Measurements from ENCODE around the gene AGPAT3. TPM values are rescaled to one million over a fixed set of nuclear protein-coding genes. Genes with fewer than 3 reads are reported as not detected.

The AGPAT3 gene
- total and polyA plus RNA-seq, 2 donors (not counting 1 experiment from before 2014, with no cell fraction given), result 29.4 to 44.9 TPM

GRCh38 chr21:43874085-43874805 is 9.2 kb downstream of the AGPAT3 start:
- Histone ChIP-seq H3K79me2 (ENCODE audit: control insufficient read depth, insufficient read depth, low read length) (peaks cover 24% of the 10 kb centered on the region), H3K9me3 (ENCODE audit: control insufficient read depth, insufficient read depth, low read depth, low read length) (no peaks in the 10 kb centered on the region), H3K9ac (ENCODE audit: insufficient read depth, low read length) (no peak overlapping the region), H3K36me3 (ENCODE audit: control insufficient read depth, insufficient read depth, low read length) (peaks cover 3% of the 10 kb centered on the region), H4K20me1 (ENCODE audit: control insufficient read depth, extremely low read depth, insufficient read depth, low read length) (no peaks in the 10 kb centered on the region), H2AFZ (ENCODE audit: low read length) (no peak overlapping the region), H3K4me1 (ENCODE audit: control insufficient read depth, extremely low read depth, insufficient read depth, low read length) (no peaks in the 10 kb centered on the region), H3K27me3 (ENCODE audit: control insufficient read depth, insufficient read depth, low read length) (no peaks in the 10 kb centered on the region), H3K4me2 (ENCODE audit: extremely low read depth, insufficient read depth, low read length) (no peak overlapping the region), H3K27ac (ENCODE audit: insufficient read depth, low read length) (no peak overlapping the region), H3K4me3 (replicated peaks in 1 of 4; ENCODE audit: control extremely low read depth in 1 of 4, insufficient read depth in 1 of 4, low read depth in 3 of 4, low read length in 4 of 4) (no peak overlapping the region)
- peak in 1 of 2 donors; percentile 6 for DNase-seq (ENCODE audit: low read depth in 2 of 2)
- TF ChIP-seq EZH2 (IDR thresholded peaks at IDR 0.05; ENCODE audit: low read length, missing control alignments), result no peak

GRCh38 chr21:43876605-43877004 is 11.6 kb downstream of the AGPAT3 start:
- Histone ChIP-seq H3K9ac (ENCODE audit: insufficient read depth, low read length) (no peak overlapping the region), H2AFZ (ENCODE audit: low read length) (no peak overlapping the region), H4K20me1 (ENCODE audit: control insufficient read depth, extremely low read depth, insufficient read depth, low read length) (no peaks in the 10 kb centered on the region), H3K4me2 (ENCODE audit: extremely low read depth, insufficient read depth, low read length) (no peak overlapping the region), H3K4me1 (ENCODE audit: control insufficient read depth, extremely low read depth, insufficient read depth, low read length) (peaks cover 3% of the 10 kb centered on the region), H3K27ac (ENCODE audit: insufficient read depth, low read length) (no peak overlapping the region), H3K36me3 (ENCODE audit: control insufficient read depth, insufficient read depth, low read length) (no peaks in the 10 kb centered on the region), H3K79me2 (ENCODE audit: control insufficient read depth, insufficient read depth, low read length) (peaks cover 18% of the 10 kb centered on the region), H3K9me3 (ENCODE audit: control insufficient read depth, insufficient read depth, low read depth, low read length) (no peaks in the 10 kb centered on the region), H3K4me3 (replicated peaks in 1 of 4; ENCODE audit: control extremely low read depth in 1 of 4, insufficient read depth in 1 of 4, low read depth in 3 of 4, low read length in 4 of 4) (no peak overlapping the region), H3K27me3 (ENCODE audit: control insufficient read depth, insufficient read depth, low read length) (no peaks in the 10 kb centered on the region)
- TF ChIP-seq, protein P1, sequence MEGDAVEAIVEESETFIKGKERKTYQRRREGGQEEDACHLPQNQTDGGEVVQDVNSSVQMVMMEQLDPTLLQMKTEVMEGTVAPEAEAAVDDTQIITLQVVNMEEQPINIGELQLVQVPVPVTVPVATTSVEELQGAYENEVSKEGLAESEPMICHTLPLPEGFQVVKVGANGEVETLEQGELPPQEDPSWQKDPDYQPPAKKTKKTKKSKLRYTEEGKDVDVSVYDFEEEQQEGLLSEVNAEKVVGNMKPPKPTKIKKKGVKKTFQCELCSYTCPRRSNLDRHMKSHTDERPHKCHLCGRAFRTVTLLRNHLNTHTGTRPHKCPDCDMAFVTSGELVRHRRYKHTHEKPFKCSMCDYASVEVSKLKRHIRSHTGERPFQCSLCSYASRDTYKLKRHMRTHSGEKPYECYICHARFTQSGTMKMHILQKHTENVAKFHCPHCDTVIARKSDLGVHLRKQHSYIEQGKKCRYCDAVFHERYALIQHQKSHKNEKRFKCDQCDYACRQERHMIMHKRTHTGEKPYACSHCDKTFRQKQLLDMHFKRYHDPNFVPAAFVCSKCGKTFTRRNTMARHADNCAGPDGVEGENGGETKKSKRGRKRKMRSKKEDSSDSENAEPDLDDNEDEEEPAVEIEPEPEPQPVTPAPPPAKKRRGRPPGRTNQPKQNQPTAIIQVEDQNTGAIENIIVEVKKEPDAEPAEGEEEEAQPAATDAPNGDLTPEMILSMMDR (conservative IDR thresholded peaks at IDR 0.05 in 1 of 2, IDR thresholded peaks at IDR 0.05 in 1 of 2; ENCODE audit: low read depth in 1 of 2, low read length in 2 of 2), result no peak
- no peak for TF ChIP-seq EZH2 (IDR thresholded peaks at IDR 0.05; ENCODE audit: low read length, missing control alignments)
- DNase-seq (ENCODE audit: low read depth in 2 of 2), result no peak

- Histone ChIP-seq H3K9me3 (ENCODE audit: control insufficient read depth, insufficient read depth, low read depth, low read length) (no peaks in the 10 kb centered on the region), H3K79me2 (ENCODE audit: control insufficient read depth, insufficient read depth, low read length) (peaks cover 12% of the 10 kb centered on the region), H2AFZ (ENCODE audit: low read length) (no peak overlapping the region), H3K36me3 (ENCODE audit: control insufficient read depth, insufficient read depth, low read length) (no peaks in the 10 kb centered on the region), H4K20me1 (ENCODE audit: control insufficient read depth, extremely low read depth, insufficient read depth, low read length) (no peaks in the 10 kb centered on the region), H3K27ac (ENCODE audit: insufficient read depth, low read length) (no peak overlapping the region), H3K4me1 (ENCODE audit: control insufficient read depth, extremely low read depth, insufficient read depth, low read length) (peaks cover 3% of the 10 kb centered on the region), H3K27me3 (ENCODE audit: control insufficient read depth, insufficient read depth, low read length) (no peaks in the 10 kb centered on the region), H3K4me3 (replicated peaks in 1 of 4; ENCODE audit: control extremely low read depth in 1 of 4, insufficient read depth in 1 of 4, low read depth in 3 of 4, low read length in 4 of 4) (no peak overlapping the region), H3K9ac (ENCODE audit: insufficient read depth, low read length) (no peak overlapping the region), H3K4me2 (ENCODE audit: extremely low read depth, insufficient read depth, low read length) (no peak overlapping the region)
- DNase-seq (ENCODE audit: low read depth in 2 of 2), result no peak
- TF ChIP-seq, protein P1 (conservative IDR thresholded peaks at IDR 0.05 in 1 of 2, IDR thresholded peaks at IDR 0.05 in 1 of 2; ENCODE audit: low read depth in 1 of 2, low read length in 2 of 2), result no peak
- no peak for TF ChIP-seq EZH2 (IDR thresholded peaks at IDR 0.05; ENCODE audit: low read length, missing control alignments)
Measured at GRCh38 chr21:43877936-43878575, 13.0 kb downstream of the AGPAT3 start.
